GM12801 (cell line): ENCODE measurements around the gene CES3.

Source experiments
- CTCF ChIP-seq: IDR thresholded peaks from one replicate; pipeline ENCODE4 v1.5.1; 2011; ENCODE audit warnings: control low read depth; ENCODE audit not compliant: insufficient read length; ENCODE audit errors: extremely low read depth

The CES3 gene

GRCh38 chr16:66996983-66997358 is 35.9 kb downstream of the CES3 start:
- no peak for TF ChIP-seq CTCF

- TF ChIP-seq CTCF = no peak
These were observed 39.6 kb downstream of the CES3 start for GRCh38 chr16:67000384-67001351.

GRCh38 chr16:67001726-67002125 is 40.7 kb downstream of the CES3 start:
- TF ChIP-seq CTCF = no peak

GRCh38 chr16:67006930-67007658 is 46.0 kb downstream of the CES3 start:
- no peak for TF ChIP-seq CTCF

GRCh38 chr16:67009158-67009557 is 48.1 kb downstream of the CES3 start:
- no peak for TF ChIP-seq CTCF

- TF ChIP-seq CTCF = no peak
These were observed 50.2 kb downstream of the CES3 start for GRCh38 chr16:67011274-67011673.

- no peak for TF ChIP-seq CTCF
These were observed 52.3 kb downstream of the CES3 start for GRCh38 chr16:67013233-67013822.
